Right lobe of liver (tissue), 4 donors: ENCODE data around the gene KATNAL1.

Experiments
- POLR2A ChIP-seq: fragments of 450-650 bp; IDR thresholded peaks from one replicate; pipeline ENCODE4 v1.6.1; 2017; ENCODE audit warnings: antibody characterized with exemption, mild to moderate bottlenecking
- TF ChIP-seq, protein P1 (sequence below), 4 donors: fragments of 200-600 bp in 3 of 4; fragments of 450-650 bp in 1 of 4; IDR thresholded peaks; one replicate each; pipeline versions ENCODE4 v1.5.1 to v1.8.0; 2016 to 2022; ENCODE audit warnings: antibody characterized with exemption in 4 of 4, mild to moderate bottlenecking in 2 of 4
- donor health status: DM: no; HTN: no; CAD: no.
- donor health status: DM: no; HTN: no; CAD: no.
- donor health status: DM: no; HTN: yes; CAD: no.

DNA sequence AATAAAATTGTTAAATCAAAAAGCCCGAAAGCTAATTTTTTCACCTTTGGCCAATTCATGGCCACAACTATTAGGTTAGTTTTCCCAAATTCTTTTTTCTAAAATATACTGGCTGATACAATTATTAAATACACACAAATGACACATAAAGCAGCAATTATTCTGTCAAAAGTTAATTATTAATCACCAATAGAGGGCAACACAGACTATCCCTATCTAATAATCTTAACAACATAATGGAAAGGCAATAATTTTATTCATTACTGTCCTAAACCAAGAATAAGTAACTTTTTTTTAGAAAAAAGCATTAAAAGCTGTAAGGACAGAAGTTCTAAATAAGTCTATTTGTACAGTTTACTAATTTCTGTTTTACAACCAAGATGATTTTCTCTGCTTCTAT lies 51.7 kb downstream of the KATNAL1 start:
- TF ChIP-seq, protein P1, sequence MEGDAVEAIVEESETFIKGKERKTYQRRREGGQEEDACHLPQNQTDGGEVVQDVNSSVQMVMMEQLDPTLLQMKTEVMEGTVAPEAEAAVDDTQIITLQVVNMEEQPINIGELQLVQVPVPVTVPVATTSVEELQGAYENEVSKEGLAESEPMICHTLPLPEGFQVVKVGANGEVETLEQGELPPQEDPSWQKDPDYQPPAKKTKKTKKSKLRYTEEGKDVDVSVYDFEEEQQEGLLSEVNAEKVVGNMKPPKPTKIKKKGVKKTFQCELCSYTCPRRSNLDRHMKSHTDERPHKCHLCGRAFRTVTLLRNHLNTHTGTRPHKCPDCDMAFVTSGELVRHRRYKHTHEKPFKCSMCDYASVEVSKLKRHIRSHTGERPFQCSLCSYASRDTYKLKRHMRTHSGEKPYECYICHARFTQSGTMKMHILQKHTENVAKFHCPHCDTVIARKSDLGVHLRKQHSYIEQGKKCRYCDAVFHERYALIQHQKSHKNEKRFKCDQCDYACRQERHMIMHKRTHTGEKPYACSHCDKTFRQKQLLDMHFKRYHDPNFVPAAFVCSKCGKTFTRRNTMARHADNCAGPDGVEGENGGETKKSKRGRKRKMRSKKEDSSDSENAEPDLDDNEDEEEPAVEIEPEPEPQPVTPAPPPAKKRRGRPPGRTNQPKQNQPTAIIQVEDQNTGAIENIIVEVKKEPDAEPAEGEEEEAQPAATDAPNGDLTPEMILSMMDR (IDR thresholded peaks at IDR 0.05): peak in 3 of 4 donors; percentile 31 to 37 (median 37)
- TF ChIP-seq POLR2A: no peak
